Body of pancreas (tissue), 4 donors: ENCODE measurements around the gene PTBP1. TPM values are rescaled to one million over a fixed set of nuclear protein-coding genes. Genes with fewer than 3 reads are reported as not detected.
A peak's percentile ranks its signal among the peaks of the same experiment; 100 is the strongest.

Experiments used
- ATAC-seq: fragments of 150-250 bp; one replicate; pipeline ENCODE4 v1.9.1; 2016
- DNase-seq, 4 donors: peaks; one replicate each; pipeline ENCODE4 v3.0.0-alpha.2; 2019
- H3K27ac ChIP-seq, 4 donors: fragments of 200-600 bp; sonication (generic); 1 replicate in 3 of 4; 2 replicates in 1 of 4; pipeline versions ENCODE4 v1.5.1 to v1.6.1; 2016 to 2019; ENCODE audit warnings: mild to moderate bottlenecking in 1 of 4, mixed read lengths in 1 of 4, moderate library complexity in 1 of 4
- H3K27me3 ChIP-seq, 2 donors: fragments of 200-600 bp; sonication (generic); one replicate each; pipeline ENCODE4 v1.6.0; 2016; ENCODE audit warnings: mild to moderate bottlenecking in 1 of 2
- H3K36me3 ChIP-seq, 2 donors: fragments of 200-600 bp; sonication (generic); replicated peaks in 1 of 2; 2 replicates each; pipeline ENCODE4 v1.5.1; 2016; ENCODE audit warnings: low read depth in 2 of 2; ENCODE audit not compliant: insufficient read depth in 1 of 2
- H3K4me1 ChIP-seq: fragments of 200-600 bp; sonication (generic); one replicate; pipeline ENCODE4 v1.6.0; 2016
- H3K4me3 ChIP-seq, 2 donors: fragments of 200-600 bp; sonication (generic); 1 replicate in 1 of 2; 2 replicates in 1 of 2; pipeline ENCODE4 v1.5.1; 2016 to 2019
- H3K9me3 ChIP-seq, 3 donors: fragments of 200-600 bp; sonication (generic); 1 replicate in 2 of 3; 2 replicates in 1 of 3; pipeline ENCODE4 v1.5.1; 2016
- CTCF ChIP-seq, 7 experiments: fragments of 450-650 bp in 4 of 7; fragments of 200-600 bp in 3 of 7; sonication (generic) in 3 of 7; IDR thresholded peaks; one replicate each; pipeline ENCODE4 v1.5.1; 2016 to 2019; ENCODE audit warnings: antibody characterized with exemption in 7 of 7
- POLR2A ChIP-seq, 3 donors: fragments of 450-650 bp; IDR thresholded peaks; one replicate each; pipeline ENCODE4 v1.6.1; 2016; ENCODE audit warnings: antibody characterized with exemption in 3 of 3, mild to moderate bottlenecking in 2 of 3
- WGBS, 2 donors: methylation state at CpG; one replicate each; pipeline ENCODE4 v1.1.5; 2017; 5-methylcytosine and 5-hydroxymethylcytosine counted together
- intact Hi-C: fragments of 100-400 bp; cut with DNase I; formaldehyde crosslinking; loops from one replicate; pipeline ENCODE4 v1.15.1; 2023
- total RNA-seq, 2 donors: library from RNA; depleted of rRNA; stranded (reverse); fragments of >200 nt; gene quantifications; one replicate each; pipeline ENCODE4 v1.1.0, GENCODE V29; 2016

PTBP1 gene
- total RNA-seq, 2 donors from 2014 or later, result 78.9 to 100 TPM

- H3K9me3 ChIP-seq, result no peaks in the 10 kb centered on the region
- H3K36me3 ChIP-seq, result peaks cover 3 to 7% of the 10 kb centered on the region in 2 donors
- TF ChIP-seq CTCF (IDR thresholded peaks at IDR 0.05), result peak in 3 of 7 experiments; percentile 15 to 27 (median 22)
- no peak for TF ChIP-seq POLR2A (IDR thresholded peaks at IDR 0.05)
- intact Hi-C loops, result no loop called here
- ATAC-seq (no peak), DNase-seq (peak in 3 of 4 donors; percentile 62 to 69 (median 65))
- H3K4me1 ChIP-seq, result peaks cover 53% of the 10 kb centered on the region
- H3K4me3 ChIP-seq, result peak overlapping the region; percentile 83 to 97
- 4 to 8% methylated on average over 11 to 28 of the region's 28 CpGs for WGBS, 2 donors
- H3K27ac ChIP-seq, result peak overlapping the region in 3 of 4 donors; percentile 97 to 100 (median 99)
- no peaks in the 10 kb centered on the region for H3K27me3 ChIP-seq
Measured at GRCh38 chr19:799076-799881, 2.0 kb downstream of the PTBP1 start.

GRCh38 chr19:800360-801029 lies 3.2 kb downstream of the PTBP1 start:
- intact Hi-C loops, result no loop called here
- Histone ChIP-seq H3K4me1 (peaks cover 53% of the 10 kb centered on the region), H3K9me3 (no peaks in the 10 kb centered on the region), H3K27me3 (no peaks in the 10 kb centered on the region), H3K27ac (peak overlapping the region; percentile 74 to 100 (median 98)), H3K4me3 (no peak overlapping the region), H3K36me3 (peaks cover 15 to 18% of the 10 kb centered on the region in 2 donors)
- TF ChIP-seq POLR2A (IDR thresholded peaks at IDR 0.05) (peak; percentile 15 to 82 (median 82)), CTCF (IDR thresholded peaks at IDR 0.05) (no peak)
- no peak for ATAC-seq
- 3 to 11% methylated on average over 14 to 17 of the region's 17 CpGs for WGBS, 2 donors
- peak; percentile 68 to 79 (median 72) for DNase-seq

GRCh38 chr19:801030-801860 lies 4.0 kb downstream of the PTBP1 start:
- peaks cover 47% of the 10 kb centered on the region for H3K4me1 ChIP-seq
- H3K27me3 ChIP-seq, result no peaks in the 10 kb centered on the region
- intact Hi-C loops, result no loop called here
- H3K4me3 ChIP-seq, result no peak overlapping the region
- ATAC-seq (no peak), DNase-seq (peak; percentile 75 to 87 (median 82))
- TF ChIP-seq POLR2A (IDR thresholded peaks at IDR 0.05) (peak in 1 of 3 donors; percentile 8), CTCF (IDR thresholded peaks at IDR 0.05) (no peak)
- H3K27ac ChIP-seq, result peak overlapping the region; percentile 74 to 100 (median 98)
- H3K9me3 ChIP-seq, result no peaks in the 10 kb centered on the region
- 31% methylated on average over 26 of the region's 29 CpGs; no CpG with 5 or more reads in 1 of the 2 donors for WGBS, 2 donors
- peaks cover 19 to 26% of the 10 kb centered on the region in 2 donors for H3K36me3 ChIP-seq

GRCh38 chr19:801861-802497 lies 4.7 kb downstream of the PTBP1 start:
- H3K27ac ChIP-seq, result peak overlapping the region in 3 of 4 donors; percentile 17 to 100 (median 97)
- ATAC-seq, result no peak
- H3K36me3 ChIP-seq, result peaks cover 26 to 33% of the 10 kb centered on the region in 2 donors
- TF ChIP-seq CTCF (IDR thresholded peaks at IDR 0.05) (no peak), POLR2A (IDR thresholded peaks at IDR 0.05) (no peak)
- peaks cover 44% of the 10 kb centered on the region for H3K4me1 ChIP-seq
- 34 to 49% methylated on average over 5 to 17 of the region's 23 CpGs for WGBS, 2 donors
- no peak overlapping the region for H3K4me3 ChIP-seq
- DNase-seq, result no peak
- H3K27me3 ChIP-seq, result no peaks in the 10 kb centered on the region
- intact Hi-C loops, result no loop called here
- no peaks in the 10 kb centered on the region for H3K9me3 ChIP-seq
